Natural killer cell (primary cell): ENCODE results near the gene TBC1D22A. TPM values are rescaled to one million over a fixed set of nuclear protein-coding genes. Genes with fewer than 3 reads are reported as not detected.

ENCODE experiments used
- ATAC-seq, 3 donors: fragments of 150-1000 bp in 2 of 3; fragments of 200-7000 bp in 1 of 3; cut with Tn5 transposase; 1 replicate in 1 of 3; 2 replicates in 2 of 3; pipeline ENCODE4 v1.10.0; 2021; ENCODE audit warnings: mild to moderate bottlenecking in 2 of 3, moderate library complexity in 2 of 3
- DNase-seq, 2 donors: peaks; one replicate each; pipeline versions ENCODE4 v3.0.0 to v3.0.0-alpha.2; 2013 to 2021; ENCODE audit warnings: mixed read lengths in 1 of 2
- H3K27ac ChIP-seq: one replicate; pipeline ENCODE4 v1.5.1; 2013; ENCODE audit warnings: mild to moderate bottlenecking, low read length
- H3K27me3 ChIP-seq: one replicate; pipeline ENCODE4 v1.6.1; 2013; ENCODE audit warnings: low read length; ENCODE audit not compliant: control insufficient read depth, insufficient read depth
- H3K36me3 ChIP-seq: one replicate; pipeline ENCODE4 v1.6.1; 2013; ENCODE audit warnings: low read length; ENCODE audit not compliant: control insufficient read depth, insufficient read depth
- H3K4me1 ChIP-seq: one replicate; pipeline ENCODE4 v1.6.1; 2013; ENCODE audit warnings: low read length; ENCODE audit not compliant: control insufficient read depth, insufficient read depth
- H3K4me3 ChIP-seq: one replicate; pipeline ENCODE4 v1.5.1; 2013; ENCODE audit warnings: low read length
- H3K9me3 ChIP-seq: one replicate; pipeline ENCODE4 v1.6.1; 2013; ENCODE audit warnings: low read length; ENCODE audit not compliant: control insufficient read depth, insufficient read depth
- H3K27ac Mint-ChIP-seq, 2 donors: one replicate each; pipeline ENCODE4 v1.8.0; 2022; ENCODE audit warnings: mild to moderate bottlenecking in 2 of 2, mixed read lengths in 2 of 2, moderate library complexity in 1 of 2
- H3K27me3 Mint-ChIP-seq, 2 donors: one replicate each; pipeline ENCODE4 v1.8.0; 2022; ENCODE audit warnings: low read depth in 2 of 2, mixed read lengths in 2 of 2
- H3K36me3 Mint-ChIP-seq: one replicate; pipeline ENCODE4 v1.8.0; 2022; ENCODE audit warnings: mixed read lengths
- H3K4me1 Mint-ChIP-seq, 2 donors: one replicate each; pipeline ENCODE4 v1.8.0; 2022; ENCODE audit warnings: mixed read lengths in 2 of 2
- H3K4me3 Mint-ChIP-seq: one replicate; pipeline ENCODE4 v1.8.0; 2022; ENCODE audit warnings: mild to moderate bottlenecking, moderate library complexity, mixed read lengths
- H3K9me3 Mint-ChIP-seq, 2 donors: one replicate each; pipeline ENCODE4 v1.8.0; 2022; ENCODE audit warnings: mixed read lengths in 2 of 2
- CTCF ChIP-seq: fragments of 200-600 bp; IDR thresholded peaks from one replicate; pipeline ENCODE4 v1.8.0; 2022; ENCODE audit warnings: antibody characterized with exemption
- WGBS: methylation state at CpG from one replicate; pipeline ENCODE4 v1.1.7; 2013; ENCODE audit warnings: missing lambda C conversion rate; ENCODE audit not compliant: insufficient coverage; 5-methylcytosine and 5-hydroxymethylcytosine counted together
- intact Hi-C: fragments of 100-400 bp; cut with micrococcal nuclease; formaldehyde crosslinking; loops from one replicate; pipeline ENCODE4 v1.14.2; 2022
- total RNA-seq, 4 donors: library from RNA; stranded (reverse); fragments of 120-200 nt in 1 of 4; gene quantifications; one replicate each; pipeline versions ENCODE4 v1.2.3 to v1.2.4, GENCODE V29; 2013 to 2022

The TBC1D22A gene
- total RNA-seq, 3 donors from 2014 or later (not counting 1 experiment from before 2014, with no cell fraction given) = 47.4 to 53.7 (median 53.2) TPM

- intact Hi-C loops = no loop called here
- 95% methylated on average over 31 of the region's 31 CpGs for WGBS
- Histone ChIP-seq H3K9me3 (no peaks in the 10 kb centered on the region), H3K27me3 (no peaks in the 10 kb centered on the region), H3K4me1 (no peaks in the 10 kb centered on the region), H3K27ac (no peak overlapping the region), H3K36me3 (peaks cover 2% of the 10 kb centered on the region), H3K4me3 (no peak overlapping the region)
- ATAC-seq (no peak), DNase-seq (no peak)
- no peak for TF ChIP-seq CTCF
- Mint-ChIP-seq H3K4me1 (peaks cover 9 to 21% of the 10 kb centered on the region in 2 donors), H3K36me3 (no peaks in the 10 kb centered on the region), H3K27me3 (no peaks in the 10 kb centered on the region), H3K4me3 (no peak overlapping the region), H3K9me3 (no peaks in the 10 kb centered on the region), H3K27ac (no peak overlapping the region)
Measured at GRCh38 chr22:47155131-47155885, 392.9 kb downstream of the TBC1D22A start.

GRCh38 chr22:47155912-47156311 is 393.5 kb downstream of the TBC1D22A start:
- TF ChIP-seq CTCF = no peak
- Histone ChIP-seq H3K27me3 (no peaks in the 10 kb centered on the region), H3K9me3 (no peaks in the 10 kb centered on the region), H3K27ac (no peak overlapping the region), H3K4me3 (no peak overlapping the region), H3K36me3 (peaks cover 2% of the 10 kb centered on the region), H3K4me1 (no peaks in the 10 kb centered on the region)
- Mint-ChIP-seq H3K4me3 (no peak overlapping the region), H3K9me3 (no peaks in the 10 kb centered on the region), H3K4me1 (peaks cover 9 to 18% of the 10 kb centered on the region in 2 donors), H3K36me3 (no peaks in the 10 kb centered on the region), H3K27me3 (no peaks in the 10 kb centered on the region), H3K27ac (no peak overlapping the region)
- no peak for DNase-seq
- intact Hi-C loops = no loop called here
- ATAC-seq = no peak
- WGBS = 92% methylated on average over 9 of the region's 9 CpGs

- no peak overlapping the region for H3K4me3 ChIP-seq
- Mint-ChIP-seq H3K36me3 (no peaks in the 10 kb centered on the region), H3K9me3 (no peaks in the 10 kb centered on the region), H3K27me3 (no peaks in the 10 kb centered on the region), H3K4me3 (no peak overlapping the region), H3K4me1 (peaks cover 9 to 14% of the 10 kb centered on the region in 2 donors), H3K27ac (peak overlapping the region in 1 of 2 donors; percentile 8)
- ATAC-seq (no peak), DNase-seq (no peak)
- H3K27me3 ChIP-seq = no peaks in the 10 kb centered on the region
- 97% methylated on average over 25 of the region's 25 CpGs for WGBS
- H3K9me3 ChIP-seq = no peaks in the 10 kb centered on the region
- TF ChIP-seq CTCF = no peak
- H3K36me3 ChIP-seq = peaks cover 2% of the 10 kb centered on the region
- no peaks in the 10 kb centered on the region for H3K4me1 ChIP-seq
- intact Hi-C loops = no loop called here
- H3K27ac ChIP-seq = no peak overlapping the region
Measured at GRCh38 chr22:47156352-47157092, 394.1 kb downstream of the TBC1D22A start.
